PC-9 (cell line): Measurements from ENCODE around the gene KLK14. TPM values are rescaled to one million over a fixed set of nuclear protein-coding genes. Genes with fewer than 3 reads are reported as not detected.

Experiments used
- BruUV-seq: library from RNA; stranded (reverse); fragments of 400-500 nt; replicated peaks from 2 replicates; lab custom pipeline; 2021; lab: Mats Ljungman, UMichigan
- CTCF ChIA-PET: fragments of 300-600 bp; sonication (Branson Sonifier 250); formaldehyde crosslinking; loops from one replicate; lab custom pipeline; 2022; ENCODE audit warnings: antibody characterized with exemption; lab: Charles Lee
- POLR2A ChIA-PET: fragments of 300-600 bp; sonication (Branson Sonifier 250); formaldehyde crosslinking; loops from one replicate; lab custom pipeline; 2022; ENCODE audit warnings: antibody characterized with exemption; ENCODE audit not compliant: unreplicated experiment; lab: Charles Lee
- DNase-seq, 2 experiments: peaks; one replicate each; pipeline versions ENCODE4 v3.0.0 to v3.0.0-alpha.2; 2015 to 2022; ENCODE audit warnings: mixed read lengths in 1 of 2
- H2AFZ ChIP-seq: fragments of 200-600 bp; sonication (generic); 2 replicates; pipeline ENCODE4 v1.8.1; 2017; ENCODE audit warnings: antibody characterized with exemption
- H3F3A ChIP-seq: fragments of 200-600 bp; sonication (generic); 2 replicates; pipeline ENCODE4 v1.8.1; 2017; ENCODE audit warnings: antibody characterized with exemption, mild to moderate bottlenecking, low read depth; ENCODE audit not compliant: insufficient read depth
- H3K27ac ChIP-seq: fragments of 200-600 bp; sonication (generic); 2 replicates; pipeline ENCODE4 v1.6.1; 2016; ENCODE audit warnings: mixed run types
- H3K27me3 ChIP-seq: fragments of 200-600 bp; sonication (generic); 2 replicates; pipeline ENCODE4 v1.6.1; 2016; ENCODE audit warnings: low read depth, mixed run types; ENCODE audit not compliant: insufficient read depth
- H3K36me3 ChIP-seq: fragments of 200-600 bp; sonication (generic); 2 replicates; pipeline ENCODE4 v1.6.1; 2016; ENCODE audit warnings: low read depth, mixed run types
- H3K4me1 ChIP-seq: fragments of 200-600 bp; sonication (generic); replicated peaks from 2 replicates; pipeline ENCODE4 v1.6.1; 2016; ENCODE audit warnings: mixed run types; ENCODE audit not compliant: insufficient read depth
- H3K4me2 ChIP-seq: fragments of 200-600 bp; sonication (generic); 2 replicates; pipeline ENCODE4 v1.6.1; 2017; ENCODE audit warnings: mixed run types
- H3K4me3 ChIP-seq: fragments of 200-600 bp; sonication (generic); 2 replicates; pipeline ENCODE4 v1.6.1; 2016; ENCODE audit warnings: mixed run types
- H3K79me2 ChIP-seq: fragments of 200-600 bp; sonication (generic); 2 replicates; pipeline ENCODE4 v1.6.1; 2017; ENCODE audit warnings: low read depth, mixed run types
- H3K9me2 ChIP-seq: fragments of 200-600 bp; sonication (generic); 2 replicates; pipeline ENCODE4 v1.8.1; 2017; ENCODE audit warnings: mild to moderate bottlenecking; ENCODE audit not compliant: insufficient read depth
- H3K9me3 ChIP-seq: fragments of 200-600 bp; sonication (generic); 2 replicates; pipeline ENCODE4 v1.8.1; 2016; ENCODE audit warnings: low read depth; ENCODE audit not compliant: insufficient read depth
- H4K20me1 ChIP-seq: fragments of 200-600 bp; sonication (generic); 2 replicates; pipeline ENCODE4 v1.8.1; 2017; ENCODE audit not compliant: insufficient read depth
- CTCF ChIP-seq: fragments of 200-600 bp; sonication (generic); conservative IDR thresholded peaks from 2 replicates; pipeline ENCODE4 v1.6.1; 2017; ENCODE audit warnings: mixed run types, antibody characterized with exemption, mild to moderate bottlenecking, moderate library complexity
- EZH2 ChIP-seq: fragments of 200-600 bp; sonication (generic); IDR thresholded peaks from 2 replicates; pipeline ENCODE4 v1.8.0; 2017; ENCODE audit warnings: antibody characterized with exemption, low read depth
- intact Hi-C: fragments of 100-400 bp; cut with micrococcal nuclease; formaldehyde crosslinking; loops from one replicate; pipeline ENCODE4 v1.10.0; 2022; ENCODE audit not compliant: unreplicated experiment
- total RNA-seq: library from RNA; stranded (reverse); gene quantifications from 2 replicates; pipeline ENCODE4 v1.2.3, GENCODE V29; 2021

Gene KLK14
- total RNA-seq, 1 experiment from 2014 or later: 0.57 TPM

- CTCF ChIA-PET: no interaction called here
- TF ChIP-seq EZH2 (no peak), CTCF (no peak)
Observed at GRCh38 chr19:51060973-51061372, 21.7 kb downstream of the KLK14 start.

GRCh38 chr19:51060336-51060735, 22.4 kb downstream of the KLK14 start:
- Histone ChIP-seq H3K27me3 (peaks cover 92% of the 10 kb centered on the region), H3K27ac (no peak overlapping the region), H3K4me2 (no peak overlapping the region), H3K9me2 (no peaks in the 10 kb centered on the region), H2AFZ (no peak overlapping the region), H3K79me2 (no peaks in the 10 kb centered on the region), H4K20me1 (no peaks in the 10 kb centered on the region), H3K9me3 (no peaks in the 10 kb centered on the region), H3K4me3 (no peak overlapping the region), H3K36me3 (no peaks in the 10 kb centered on the region), H3F3A (no peaks in the 10 kb centered on the region), H3K4me1 (no peaks in the 10 kb centered on the region)
- POLR2A ChIA-PET: no interaction called here
- DNase-seq: no peak
- intact Hi-C loops: no loop called here
- CTCF ChIA-PET: no interaction called here
- no TSS peak for BruUV-seq
- TF ChIP-seq EZH2: no peak
- no peak for TF ChIP-seq CTCF

More at GRCh38 chr19:51060973-51061372, 21.7 kb downstream of the KLK14 start:
- Histone ChIP-seq H3F3A (no peaks in the 10 kb centered on the region), H3K4me2 (no peak overlapping the region), H3K79me2 (no peaks in the 10 kb centered on the region), H3K9me3 (no peaks in the 10 kb centered on the region), H3K4me3 (no peak overlapping the region), H4K20me1 (no peaks in the 10 kb centered on the region), H3K27ac (no peak overlapping the region), H3K9me2 (no peaks in the 10 kb centered on the region), H3K4me1 (no peaks in the 10 kb centered on the region), H3K27me3 (peaks cover 92% of the 10 kb centered on the region), H2AFZ (no peak overlapping the region), H3K36me3 (no peaks in the 10 kb centered on the region)
- BruUV-seq: no TSS peak
- intact Hi-C loops: no loop called here
- no peak for DNase-seq
- POLR2A ChIA-PET: no interaction called here

- peaks cover 92% of the 10 kb centered on the region for H3K27me3 ChIP-seq
- no peaks in the 10 kb centered on the region for H3K36me3 ChIP-seq
- H3F3A ChIP-seq: no peaks in the 10 kb centered on the region
- BruUV-seq: no TSS peak
- no peaks in the 10 kb centered on the region for H3K79me2 ChIP-seq
- no peaks in the 10 kb centered on the region for H4K20me1 ChIP-seq
- no peak overlapping the region for H2AFZ ChIP-seq
- H3K4me1 ChIP-seq: no peaks in the 10 kb centered on the region
- H3K4me3 ChIP-seq: no peak overlapping the region
- no peak overlapping the region for H3K27ac ChIP-seq
- no peak for TF ChIP-seq EZH2
- no peak for TF ChIP-seq CTCF
- intact Hi-C loops: no loop called here
- POLR2A ChIA-PET: no interaction called here
- no peaks in the 10 kb centered on the region for H3K9me3 ChIP-seq
- CTCF ChIA-PET: interaction anchor here (0.6 kb wide), 1 partner anchor 14 kb away, joined by 4 read pairs; no protein-coding TSS in a partner anchor
- no peaks in the 10 kb centered on the region for H3K9me2 ChIP-seq
- no peak for DNase-seq
- no peak overlapping the region for H3K4me2 ChIP-seq
Observed at GRCh38 chr19:51059715-51060114, 23.0 kb downstream of the KLK14 start.
